PC-3 (cell line): Measurements from ENCODE around the gene AIFM2. TPM values are rescaled to one million over a fixed set of nuclear protein-coding genes. Genes with fewer than 3 reads are reported as not detected.

Source experiments
- ATAC-seq: fragments of 200-7000 bp; cut with Tn5 transposase; 2 replicates; pipeline ENCODE4 v1.9.1; 2020; ENCODE audit warnings: mild to moderate bottlenecking, moderate library complexity
- BruUV-seq: library from RNA; stranded (reverse); fragments of 400-500 nt; replicated peaks from 2 replicates; lab custom pipeline; 2021; lab: Mats Ljungman, UMichigan
- CTCF ChIA-PET: fragments of 300-600 bp; sonication (Branson Sonifier 250); formaldehyde crosslinking; loops from one replicate; lab custom pipeline; 2022; ENCODE audit warnings: antibody characterized with exemption; lab: Charles Lee
- POLR2A ChIA-PET: fragments of 300-600 bp; sonication (Branson Sonifier 250); formaldehyde crosslinking; loops from one replicate; lab custom pipeline; 2022; ENCODE audit warnings: antibody characterized with exemption; ENCODE audit not compliant: unreplicated experiment; lab: Charles Lee
- DNase-seq: peaks from one replicate; pipeline ENCODE4 v3.0.0-alpha.2; 2015
- H2AFZ ChIP-seq: fragments of 300-600 bp; sonication (generic); 2 replicates; pipeline ENCODE4 v1.6.0; 2016; ENCODE audit warnings: antibody characterized with exemption, low read length
- H3F3A ChIP-seq: fragments of 300-600 bp; sonication (generic); one replicate; pipeline ENCODE4 v1.6.0; 2017; ENCODE audit warnings: antibody characterized with exemption, low read length, control low read depth, mild to moderate bottlenecking; ENCODE audit not compliant: unreplicated experiment
- H3K27ac ChIP-seq: fragments of 300-600 bp; sonication (generic); 2 replicates; pipeline ENCODE4 v1.5.1; 2016; ENCODE audit warnings: mild to moderate bottlenecking, low read length
- H3K27me3 ChIP-seq: fragments of 300-600 bp; sonication (generic); 2 replicates; pipeline ENCODE4 v1.6.1; 2016; ENCODE audit warnings: low read length, mixed read lengths
- H3K36me3 ChIP-seq: fragments of 300-600 bp; sonication (generic); 2 replicates; pipeline ENCODE4 v1.6.1; 2016; ENCODE audit warnings: low read depth, mixed run types, low read length, mixed read lengths
- H3K4me1 ChIP-seq: fragments of 300-600 bp; sonication (generic); 2 replicates; pipeline ENCODE4 v1.5.1; 2016; ENCODE audit warnings: low read length; ENCODE audit not compliant: insufficient read depth
- H3K4me2 ChIP-seq: fragments of 300-600 bp; sonication (generic); 2 replicates; pipeline ENCODE4 v1.6.0; 2016; ENCODE audit warnings: low read length
- H3K4me3 ChIP-seq: fragments of 300-600 bp; sonication (generic); 2 replicates; pipeline ENCODE4 v1.5.1; 2016; ENCODE audit warnings: mild to moderate bottlenecking, low read length, mixed read lengths
- H3K79me2 ChIP-seq: fragments of 300-600 bp; sonication (generic); 2 replicates; pipeline ENCODE4 v1.6.1; 2017; ENCODE audit warnings: low read length, mixed read lengths
- H3K9ac ChIP-seq: fragments of 300-600 bp; sonication (generic); 2 replicates; pipeline ENCODE4 v1.6.0; 2016; ENCODE audit warnings: mild to moderate bottlenecking, low read length
- H3K9me2 ChIP-seq: fragments of 300-600 bp; sonication (generic); replicated peaks from 2 replicates; pipeline ENCODE4 v1.6.1; 2016; ENCODE audit warnings: mixed run types, low read length, mixed read lengths
- H3K9me3 ChIP-seq: fragments of 300-600 bp; sonication (generic); 2 replicates; pipeline ENCODE4 v1.6.1; 2016; ENCODE audit warnings: low read length, mixed read lengths
- H4K20me1 ChIP-seq: fragments of 300-600 bp; sonication (generic); 2 replicates; pipeline ENCODE4 v1.6.1; 2016; ENCODE audit warnings: low read length, mixed read lengths
- CTCF ChIP-seq: fragments of 300-600 bp; sonication (generic); conservative IDR thresholded peaks from 2 replicates; pipeline ENCODE4 v1.5.1; 2017; ENCODE audit warnings: antibody characterized with exemption, low read depth, mild to moderate bottlenecking, low read length
- EZH2 ChIP-seq: fragments of 300-600 bp; sonication (generic); IDR thresholded peaks from one replicate; pipeline ENCODE4 v1.6.1; 2017; ENCODE audit warnings: antibody characterized with exemption, mild to moderate bottlenecking, low read length; ENCODE audit not compliant: unreplicated experiment
- EZH2phosphoT487 ChIP-seq: fragments of 300-600 bp; sonication (generic); IDR thresholded peaks from 2 replicates; pipeline ENCODE4 v1.6.1; 2018; ENCODE audit warnings: mild to moderate bottlenecking, antibody characterized with exemption, low read length, borderline replicate concordance
- intact Hi-C: fragments of 100-400 bp; cut with micrococcal nuclease; formaldehyde crosslinking; loops from 2 replicates; pipeline ENCODE4 v1.9.0; 2023
- total RNA-seq: library from RNA; depleted of rRNA; stranded (reverse); fragments of >200 nt; gene quantifications from 2 replicates; pipeline ENCODE4 v1.2.3, GENCODE V29; 2014

Gene AIFM2
- total RNA-seq, 1 experiment from 2014 or later, result 29.2 TPM

DNA sequence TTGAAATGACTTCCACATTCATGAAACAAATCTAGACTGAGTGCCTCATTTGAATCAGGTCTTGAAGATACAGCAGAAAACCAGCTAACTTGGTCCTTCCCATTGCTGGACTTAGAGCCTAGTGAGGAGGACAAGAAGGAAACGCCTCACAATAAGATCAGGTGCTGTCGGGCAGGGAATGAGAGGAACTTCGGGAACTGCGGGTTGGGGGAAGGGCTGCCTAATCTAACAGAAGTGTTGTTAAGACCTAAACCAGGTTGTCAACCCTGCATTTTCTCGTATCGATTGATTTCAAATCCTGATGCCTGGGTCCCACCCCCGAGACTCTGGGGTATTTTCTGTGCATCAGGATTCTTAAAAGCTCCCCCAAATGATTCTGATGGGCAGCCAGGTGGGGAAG, 53.7 kb downstream of the AIFM2 start:
- ATAC-seq (no peak), DNase-seq (no peak)
- ChIA-PET POLR2A (no interaction called here), CTCF (interaction anchor here (0.5 kb wide), 1 partner anchor 431 kb away, joined by 3 read pairs; no protein-coding TSS in a partner anchor)
- no TSS peak for BruUV-seq
- Histone ChIP-seq H3K27ac (no peak overlapping the region), H3K9me3 (no peaks in the 10 kb centered on the region), H3K9ac (no peak overlapping the region), H3F3A (no peaks in the 10 kb centered on the region), H3K79me2 (no peaks in the 10 kb centered on the region), H3K36me3 (no peaks in the 10 kb centered on the region), H3K4me1 (peaks cover 10% of the 10 kb centered on the region), H2AFZ (no peak overlapping the region), H3K4me3 (no peak overlapping the region), H3K9me2 (no peaks in the 10 kb centered on the region), H3K27me3 (no peaks in the 10 kb centered on the region), H3K4me2 (no peak overlapping the region), H4K20me1 (peaks cover 5% of the 10 kb centered on the region; the same call in 1 of the 2 replicates)
- intact Hi-C loops, result no loop called here
- TF ChIP-seq EZH2, result no peak
- no peak for TF ChIP-seq CTCF
- no peak for TF ChIP-seq EZH2phosphoT487

DNA sequence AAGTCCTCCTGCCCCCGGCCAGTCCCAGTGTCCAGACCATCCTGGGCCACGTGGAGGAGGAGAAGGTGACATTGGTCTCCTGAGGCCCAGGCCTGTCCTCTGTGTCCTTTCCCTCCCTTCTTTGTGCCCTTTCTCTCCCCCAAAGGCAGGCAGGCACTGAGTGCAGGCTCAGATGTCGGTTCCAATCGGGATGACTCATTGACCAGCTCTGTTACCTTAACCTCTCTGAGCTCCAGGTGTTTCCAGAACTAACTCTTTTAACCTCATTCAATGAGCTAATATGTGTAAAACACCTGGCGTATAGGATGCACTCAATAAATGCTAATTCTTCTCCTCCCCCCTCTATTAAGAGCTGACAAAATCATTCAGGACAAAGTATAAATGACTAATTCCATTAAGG, 54.3 kb downstream of the AIFM2 start:
- TF ChIP-seq EZH2 (no peak), EZH2phosphoT487 (no peak), CTCF (no peak)
- peaks cover 10% of the 10 kb centered on the region for H3K4me1 ChIP-seq
- no peaks in the 10 kb centered on the region for H3K9me2 ChIP-seq
- H3K27me3 ChIP-seq, result no peaks in the 10 kb centered on the region
- no peak overlapping the region for H3K4me2 ChIP-seq
- H4K20me1 ChIP-seq, result peaks cover 5% of the 10 kb centered on the region; the same call in 1 of the 2 replicates
- H3K9ac ChIP-seq, result no peak overlapping the region
- H3K79me2 ChIP-seq, result no peaks in the 10 kb centered on the region
- no TSS peak for BruUV-seq
- no peak for ATAC-seq
- H3K27ac ChIP-seq, result no peak overlapping the region
- no peak overlapping the region for H2AFZ ChIP-seq
- ChIA-PET CTCF (interaction anchor here (0.9 kb wide), 1 partner anchor 38 kb away, joined by 5 read pairs; no protein-coding TSS in a partner anchor), POLR2A (no interaction called here)
- peak; percentile 35 for DNase-seq
- H3K36me3 ChIP-seq, result no peaks in the 10 kb centered on the region
- intact Hi-C loops, result no loop called here
- H3K4me3 ChIP-seq, result no peak overlapping the region
- H3F3A ChIP-seq, result no peaks in the 10 kb centered on the region
- no peaks in the 10 kb centered on the region for H3K9me3 ChIP-seq

- ChIA-PET POLR2A (no interaction called here), CTCF (no interaction called here)
- Histone ChIP-seq H3F3A (no peaks in the 10 kb centered on the region), H4K20me1 (peaks cover 5% of the 10 kb centered on the region; the same call in 1 of the 2 replicates), H3K4me1 (peaks cover 10% of the 10 kb centered on the region), H2AFZ (no peak overlapping the region), H3K79me2 (no peaks in the 10 kb centered on the region), H3K9me3 (no peaks in the 10 kb centered on the region), H3K27ac (no peak overlapping the region), H3K9ac (no peak overlapping the region), H3K9me2 (no peaks in the 10 kb centered on the region), H3K27me3 (no peaks in the 10 kb centered on the region), H3K4me2 (no peak overlapping the region), H3K4me3 (no peak overlapping the region), H3K36me3 (no peaks in the 10 kb centered on the region)
- intact Hi-C loops, result no loop called here
- TF ChIP-seq CTCF, result no peak
- TF ChIP-seq EZH2phosphoT487, result no peak
- TF ChIP-seq EZH2, result no peak
- ATAC-seq, result no peak
- no peak for DNase-seq
- BruUV-seq, result no TSS peak
Observed at GRCh38 chr10:70074971-70075370, 57.7 kb downstream of the AIFM2 start.
